ENCODE results near the gene S100PBP.

DNA sequence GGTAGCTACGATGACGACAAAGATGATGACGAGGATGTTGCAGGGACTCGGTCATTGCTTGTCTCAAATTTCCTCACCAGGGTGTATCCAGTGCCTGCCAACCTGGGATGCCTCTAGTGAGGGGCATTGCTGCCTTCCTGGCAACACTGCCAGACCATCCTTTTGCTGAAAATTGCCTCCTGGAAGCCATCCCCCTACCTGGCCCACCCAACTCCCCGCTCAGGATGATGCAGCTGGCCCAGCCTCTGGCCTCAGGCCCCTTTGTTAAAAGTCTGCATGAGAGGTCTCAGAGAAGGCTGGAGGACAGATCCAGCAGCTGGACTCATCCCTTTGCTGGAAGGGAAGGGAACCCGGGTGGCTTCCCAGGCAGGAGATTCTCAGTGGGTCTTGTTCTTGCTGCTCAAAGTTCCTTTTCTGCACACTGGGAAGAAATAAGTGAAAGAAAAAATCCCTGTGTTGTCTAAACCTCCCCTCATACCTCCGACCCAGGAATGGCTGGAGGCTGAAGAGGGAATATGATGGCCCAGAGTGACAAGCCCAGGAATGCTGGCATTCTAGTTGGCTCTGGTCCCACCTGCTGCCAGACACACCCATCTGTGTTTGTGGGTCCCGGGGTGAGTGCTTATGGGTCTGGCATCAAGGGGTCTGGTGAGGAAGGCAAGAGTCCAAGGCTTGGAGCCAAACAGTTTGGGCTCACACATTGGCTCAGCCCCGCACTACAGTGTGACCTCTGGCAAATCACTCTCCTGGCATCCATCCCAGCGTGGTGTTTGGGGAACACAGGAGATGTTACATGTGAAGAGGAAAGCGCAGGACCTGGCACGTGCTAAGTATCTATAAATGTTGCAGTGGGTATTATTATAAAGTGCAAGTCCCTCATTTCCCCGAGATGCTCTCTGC lies 60.0 kb downstream of the S100PBP start:
- no peak for TF ChIP-seq CTCF (IDR thresholded peaks at IDR 0.05; ENCODE audit: extremely low read depth in 1 of 2, insufficient read depth in 1 of 2, low read depth in 1 of 2, low read length in 2 of 2)
- TF ChIP-seq FOS (IDR thresholded peaks at IDR 0.05; ENCODE audit: borderline replicate concordance, insufficient read depth, low read length) = no peak
- no peak for TF ChIP-seq POLR2A (IDR thresholded peaks at IDR 0.05; ENCODE audit: low read depth, low read length)
- TF ChIP-seq, protein P1, sequence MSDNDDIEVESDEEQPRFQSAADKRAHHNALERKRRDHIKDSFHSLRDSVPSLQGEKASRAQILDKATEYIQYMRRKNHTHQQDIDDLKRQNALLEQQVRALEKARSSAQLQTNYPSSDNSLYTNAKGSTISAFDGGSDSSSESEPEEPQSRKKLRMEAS (IDR thresholded peaks at IDR 0.05; ENCODE audit: insufficient read depth, insufficient read length) = no peak
- TF ChIP-seq POLR2AphosphoS5 (IDR thresholded peaks at IDR 0.05; ENCODE audit: insufficient read depth, low read depth, low read length) = no peak
